CD4-positive, CD25-positive, alpha-beta regulatory T cell (primary cell): Measurements from ENCODE around the gene FAN1. TPM values are rescaled to one million over a fixed set of nuclear protein-coding genes. Genes with fewer than 3 reads are reported as not detected.

Source experiments
- ATAC-seq, 2 donors: fragments of 150-1000 bp; cut with Tn5 transposase; one replicate each; pipeline ENCODE4 v1.10.0; 2021; ENCODE audit warnings: low read depth in 2 of 2, moderate number of reproducible peaks in 2 of 2, moderate library complexity in 1 of 2
- DNase-seq, 3 donors: peaks; one replicate each; pipeline versions ENCODE4 v3.0.0 to v3.0.0-alpha.2; 2012 to 2022; ENCODE audit warnings: mixed read lengths in 1 of 3
- H3K27ac ChIP-seq: one replicate; pipeline ENCODE4 v1.7.0; 2013; ENCODE audit warnings: mild to moderate bottlenecking, low read length; ENCODE audit not compliant: insufficient read depth, poor library complexity, severe bottlenecking
- H3K27me3 ChIP-seq: one replicate; pipeline ENCODE4 v1.7.0; 2013; ENCODE audit warnings: low read length; ENCODE audit not compliant: control insufficient read depth, insufficient read depth
- H3K36me3 ChIP-seq: one replicate; pipeline ENCODE4 v1.7.0; 2013; ENCODE audit warnings: mild to moderate bottlenecking, low read length, moderate library complexity; ENCODE audit not compliant: control insufficient read depth, insufficient read depth
- H3K4me1 ChIP-seq: 2 replicates; pipeline ENCODE4 v1.7.0; 2013; ENCODE audit warnings: mild to moderate bottlenecking, low read length; ENCODE audit not compliant: insufficient read depth, control insufficient read depth, poor library complexity, severe bottlenecking
- H3K4me3 ChIP-seq: one replicate; pipeline ENCODE4 v1.7.0; 2013; ENCODE audit warnings: low read depth, mild to moderate bottlenecking, low read length, moderate library complexity
- H3K9me3 ChIP-seq, 2 experiments: 1 replicate in 1 of 2; 2 replicates in 1 of 2; pipeline ENCODE4 v1.7.0; 2013; ENCODE audit warnings: low read length in 2 of 2, mild to moderate bottlenecking in 1 of 2, moderate library complexity in 1 of 2; ENCODE audit not compliant: control insufficient read depth in 2 of 2
- H3K27ac Mint-ChIP-seq, 3 donors: one replicate each; pipeline ENCODE4 v1.8.0; 2020 to 2022; ENCODE audit warnings: mild to moderate bottlenecking in 3 of 3, mixed read lengths in 3 of 3, moderate library complexity in 2 of 3
- H3K27me3 Mint-ChIP-seq: one replicate; pipeline ENCODE4 v1.8.0; 2022; ENCODE audit warnings: mild to moderate bottlenecking, mixed read lengths
- H3K36me3 Mint-ChIP-seq: one replicate; pipeline ENCODE4 v1.8.0; 2020; ENCODE audit warnings: mixed read lengths
- H3K4me1 Mint-ChIP-seq, 4 donors: one replicate each; pipeline ENCODE4 v1.8.0; 2020 to 2022; ENCODE audit warnings: mixed read lengths in 4 of 4, mild to moderate bottlenecking in 1 of 4
- H3K4me3 Mint-ChIP-seq, 4 donors: one replicate each; pipeline ENCODE4 v1.8.0; 2020 to 2022; ENCODE audit warnings: mild to moderate bottlenecking in 4 of 4, mixed read lengths in 4 of 4, moderate library complexity in 3 of 4
- H3K9me3 Mint-ChIP-seq, 7 donors: one replicate each; pipeline ENCODE4 v1.8.0; 2020 to 2022; ENCODE audit warnings: mixed read lengths in 7 of 7, mild to moderate bottlenecking in 3 of 7, moderate library complexity in 2 of 7
- polyA plus RNA-seq, 4 donors: library from polyadenylated mRNA; unstranded; fragments of 300-500 nt; fragmentation: Illumina TruSeq; gene quantifications; one replicate each; pipeline ENCODE4 v1.2.3, GENCODE V29; 2021
- total RNA-seq: library from RNA; stranded (reverse); gene quantifications from one replicate; pipeline ENCODE4 v1.2.3, GENCODE V29; 2022

Gene FAN1
- total and polyA plus RNA-seq, 5 donors from 2014 or later: 2.4 to 10.6 (median 4.8) TPM

GRCh38 chr15:30943654-30944335, 40.1 kb downstream of the FAN1 start:
- Mint-ChIP-seq H3K4me3 (no peak overlapping the region), H3K27me3 (no peaks in the 10 kb centered on the region), H3K4me1 (peaks cover 0 to 1% (median 0%) of the 10 kb centered on the region in 4 donors), H3K36me3 (peaks cover 61% of the 10 kb centered on the region), H3K9me3 (no peaks in the 10 kb centered on the region), H3K27ac (peak overlapping the region in 1 of 3 donors; percentile 17)
- H3K27me3 ChIP-seq: no peaks in the 10 kb centered on the region
- no peaks in the 10 kb centered on the region for H3K9me3 ChIP-seq
- H3K4me3 ChIP-seq: no peak overlapping the region
- DNase-seq (no peak), ATAC-seq (no peak)
- H3K4me1 ChIP-seq: no peaks in the 10 kb centered on the region
- H3K36me3 ChIP-seq: peaks cover 93% of the 10 kb centered on the region
- no peak overlapping the region for H3K27ac ChIP-seq

GRCh38 chr15:30953183-30953582, 49.5 kb downstream of the FAN1 start:
- no peaks in the 10 kb centered on the region for H3K27me3 ChIP-seq
- no peak for DNase-seq
- H3K4me3 ChIP-seq: no peak overlapping the region
- peaks cover 72% of the 10 kb centered on the region for H3K36me3 Mint-ChIP-seq
- no peak overlapping the region for H3K27ac ChIP-seq
- no peaks in the 10 kb centered on the region for H3K9me3 ChIP-seq
- H3K4me3 Mint-ChIP-seq: no peak overlapping the region
- peak overlapping the region in 1 of 3 donors; percentile 9 for H3K27ac Mint-ChIP-seq
- no peaks in the 10 kb centered on the region for H3K4me1 ChIP-seq
- ATAC-seq: no peak
- peaks cover 87% of the 10 kb centered on the region for H3K36me3 ChIP-seq
- H3K9me3 Mint-ChIP-seq: peaks cover 0 to 1% (median 0%) of the 10 kb centered on the region in 7 donors
- no peaks in the 10 kb centered on the region for H3K27me3 Mint-ChIP-seq
- H3K4me1 Mint-ChIP-seq: peaks cover 0 to 3% (median 0%) of the 10 kb centered on the region in 4 donors

- peaks cover 72% of the 10 kb centered on the region for H3K36me3 Mint-ChIP-seq
These were observed 50.1 kb downstream of the FAN1 start for GRCh38 chr15:30953731-30954378.

GRCh38 chr15:30954674-30955073, 51.0 kb downstream of the FAN1 start:
- DNase-seq: no peak
- Mint-ChIP-seq H3K9me3 (peaks cover 0 to 1% (median 0%) of the 10 kb centered on the region in 7 donors), H3K4me1 (peaks cover 0 to 3% (median 0%) of the 10 kb centered on the region in 4 donors), H3K4me3 (no peak overlapping the region), H3K27ac (peak overlapping the region in 2 of 3 donors; percentile 12 to 32), H3K27me3 (no peaks in the 10 kb centered on the region), H3K36me3 (peaks cover 69% of the 10 kb centered on the region)
- Histone ChIP-seq H3K4me3 (no peak overlapping the region), H3K27me3 (no peaks in the 10 kb centered on the region), H3K9me3 (no peaks in the 10 kb centered on the region), H3K36me3 (peaks cover 87% of the 10 kb centered on the region), H3K4me1 (no peaks in the 10 kb centered on the region), H3K27ac (no peak overlapping the region)
- no peak for ATAC-seq

More at GRCh38 chr15:30953731-30954378, 50.1 kb downstream of the FAN1 start:
- no peaks in the 10 kb centered on the region for H3K4me1 ChIP-seq
- Mint-ChIP-seq H3K4me3 (no peak overlapping the region), H3K4me1 (peaks cover 0 to 3% (median 0%) of the 10 kb centered on the region in 4 donors), H3K27me3 (no peaks in the 10 kb centered on the region), H3K27ac (peak overlapping the region in 1 of 3 donors; percentile 9), H3K9me3 (peaks cover 0 to 1% (median 0%) of the 10 kb centered on the region in 7 donors)
- no peak overlapping the region for H3K27ac ChIP-seq
- H3K36me3 ChIP-seq: peaks cover 87% of the 10 kb centered on the region
- no peaks in the 10 kb centered on the region for H3K9me3 ChIP-seq
- DNase-seq (peak in 1 of 3 donors; percentile 27), ATAC-seq (no peak)
- H3K4me3 ChIP-seq: no peak overlapping the region
- H3K27me3 ChIP-seq: no peaks in the 10 kb centered on the region

- H3K4me3 Mint-ChIP-seq: no peak overlapping the region
- H3K9me3 ChIP-seq: no peaks in the 10 kb centered on the region
- peaks cover 86% of the 10 kb centered on the region for H3K36me3 ChIP-seq
- no peak overlapping the region for H3K4me3 ChIP-seq
- H3K27me3 ChIP-seq: no peaks in the 10 kb centered on the region
- H3K4me1 Mint-ChIP-seq: peaks cover 0 to 10% (median 1%) of the 10 kb centered on the region in 4 donors
- H3K9me3 Mint-ChIP-seq: peaks cover 0 to 1% (median 0%) of the 10 kb centered on the region in 7 donors
- H3K27me3 Mint-ChIP-seq: no peaks in the 10 kb centered on the region
- no peak overlapping the region for H3K27ac Mint-ChIP-seq
- no peak for DNase-seq
- H3K27ac ChIP-seq: no peak overlapping the region
- no peaks in the 10 kb centered on the region for H3K4me1 ChIP-seq
- ATAC-seq: no peak
- H3K36me3 Mint-ChIP-seq: peaks cover 62% of the 10 kb centered on the region
These were observed 52.8 kb downstream of the FAN1 start for GRCh38 chr15:30956216-30957124.

GRCh38 chr15:30958219-30958618, 54.5 kb downstream of the FAN1 start:
- peaks cover 76% of the 10 kb centered on the region for H3K36me3 ChIP-seq
- peak overlapping the region in 2 of 3 donors; percentile 3 to 83 for H3K27ac Mint-ChIP-seq

GRCh38 chr15:30962079-30962478, 58.4 kb downstream of the FAN1 start:
- Histone ChIP-seq H3K4me1 (peaks cover 3% of the 10 kb centered on the region), H3K4me3 (no peak overlapping the region), H3K27ac (no peak overlapping the region), H3K36me3 (peaks cover 71% of the 10 kb centered on the region), H3K9me3 (no peaks in the 10 kb centered on the region), H3K27me3 (no peaks in the 10 kb centered on the region)
- H3K4me3 Mint-ChIP-seq: no peak overlapping the region
- peak overlapping the region in 2 of 3 donors; percentile 6 to 65 for H3K27ac Mint-ChIP-seq
- DNase-seq (no peak), ATAC-seq (no peak)
- H3K9me3 Mint-ChIP-seq: no peaks in the 10 kb centered on the region
- H3K27me3 Mint-ChIP-seq: no peaks in the 10 kb centered on the region
- H3K4me1 Mint-ChIP-seq: peaks cover 12 to 23% (median 19%) of the 10 kb centered on the region in 4 donors
- peaks cover 42% of the 10 kb centered on the region for H3K36me3 Mint-ChIP-seq

More at GRCh38 chr15:30958219-30958618, 54.5 kb downstream of the FAN1 start:
- Mint-ChIP-seq H3K9me3 (peaks cover 0 to 1% (median 0%) of the 10 kb centered on the region in 7 donors), H3K4me3 (no peak overlapping the region), H3K27me3 (no peaks in the 10 kb centered on the region), H3K4me1 (peaks cover 0 to 14% (median 10%) of the 10 kb centered on the region in 4 donors), H3K36me3 (peaks cover 51% of the 10 kb centered on the region)
- H3K27me3 ChIP-seq: no peaks in the 10 kb centered on the region
- no peak overlapping the region for H3K27ac ChIP-seq
- no peaks in the 10 kb centered on the region for H3K9me3 ChIP-seq
- DNase-seq: no peak
- ATAC-seq: no peak
- H3K4me1 ChIP-seq: peaks cover 3% of the 10 kb centered on the region
- H3K4me3 ChIP-seq: no peak overlapping the region
